ENCODE results near the gene PRSS21.
A peak's percentile ranks its signal among the peaks of the same experiment; 100 is the strongest.

Gene PRSS21

GRCh38 chr16:2816751-2817339 lies at the start of gene PRSS21:
Gene PRSS21 (plus strand): TSS chr16:2817237. CDS start chr16:2817269, 32 bp downstream.
- DNase-seq (ENCODE audit: low spot score): no peak

GRCh38 chr16:2767891-2768290 lies 49.1 kb upstream of the PRSS21 start:
- no peak for DNase-seq (ENCODE audit: low spot score)

- DNase-seq (ENCODE audit: low spot score): no peak
Measured at GRCh38 chr16:2768403-2769089, 48.5 kb upstream of the PRSS21 start.

GRCh38 chr16:2769100-2769529 lies 47.9 kb upstream of the PRSS21 start:
- DNase-seq (ENCODE audit: low spot score): no peak

- DNase-seq (ENCODE audit: low spot score): no peak
Measured at GRCh38 chr16:2769675-2770056, 47.4 kb upstream of the PRSS21 start.

GRCh38 chr16:2770057-2770951 lies 46.7 kb upstream of the PRSS21 start:
- no peak for DNase-seq (ENCODE audit: low spot score)

- no peak for DNase-seq (ENCODE audit: low spot score)
Measured at GRCh38 chr16:2771496-2772402, 45.3 kb upstream of the PRSS21 start.

GRCh38 chr16:2773188-2773968 lies 43.7 kb upstream of the PRSS21 start:
- DNase-seq (ENCODE audit: low spot score): no peak

GRCh38 chr16:2774161-2774891 lies 42.7 kb upstream of the PRSS21 start:
- no peak for DNase-seq (ENCODE audit: low spot score)

GRCh38 chr16:2775131-2775716 lies 41.8 kb upstream of the PRSS21 start:
- no peak for DNase-seq (ENCODE audit: low spot score)

- no peak for DNase-seq (ENCODE audit: low spot score)
Measured at GRCh38 chr16:2775765-2776499, 41.1 kb upstream of the PRSS21 start.

GRCh38 chr16:2776500-2777139 lies 40.4 kb upstream of the PRSS21 start:
- no peak for DNase-seq (ENCODE audit: low spot score)

GRCh38 chr16:2777231-2777902 lies 39.7 kb upstream of the PRSS21 start, which contains the start of gene ELOB:
Gene ELOB (minus strand): TSS chr16:2777280. CDS start chr16:2777239, 41 bp downstream.
- peak; percentile 95 for DNase-seq (ENCODE audit: low spot score)

GRCh38 chr16:2777903-2778629 lies 39.0 kb upstream of the PRSS21 start:
- no peak for DNase-seq (ENCODE audit: low spot score)

- DNase-seq (ENCODE audit: low spot score): no peak
Measured at GRCh38 chr16:2778630-2778958, 38.4 kb upstream of the PRSS21 start.

- no peak for DNase-seq (ENCODE audit: low spot score)
Measured at GRCh38 chr16:2779151-2779920, 37.7 kb upstream of the PRSS21 start.
